GM19240 (cell line): ENCODE results near the gene UTP3.
"Not testable (repeated sequence)": the region's sequence is repeated elsewhere in the genome, so short reads cannot be mapped to it uniquely, and the experiment has no call there.

Source experiments
- DNase-seq: peaks from one replicate; pipeline ENCODE4 v3.0.0; 2011; ENCODE audit warnings: low spot score; ENCODE audit not compliant: insufficient read length

UTP3 gene

DNA sequence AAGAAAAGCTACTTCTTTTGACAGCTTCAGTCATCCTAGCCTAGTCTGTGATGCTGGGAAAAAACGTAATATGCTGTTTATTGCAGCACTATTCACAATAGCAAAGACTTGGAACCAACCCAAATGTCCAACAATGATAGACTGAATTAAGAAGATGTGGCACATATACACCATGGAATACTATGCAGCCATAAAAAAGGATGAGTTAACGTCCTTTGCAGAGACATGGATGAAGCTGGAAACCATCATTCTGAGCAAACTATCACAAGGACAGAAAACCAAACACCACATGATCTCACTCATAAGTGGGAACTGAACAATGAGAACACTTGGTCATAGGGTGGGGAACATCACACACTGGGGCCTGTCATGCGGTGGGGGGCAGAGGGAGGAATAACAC lies 6.2 kb upstream of the UTP3 start:
- DNase-seq: not testable (repeated sequence)

GRCh38 chr4:70687392-70687791 lies 940 bp upstream of the UTP3 start:
- DNase-seq: no peak

DNA sequence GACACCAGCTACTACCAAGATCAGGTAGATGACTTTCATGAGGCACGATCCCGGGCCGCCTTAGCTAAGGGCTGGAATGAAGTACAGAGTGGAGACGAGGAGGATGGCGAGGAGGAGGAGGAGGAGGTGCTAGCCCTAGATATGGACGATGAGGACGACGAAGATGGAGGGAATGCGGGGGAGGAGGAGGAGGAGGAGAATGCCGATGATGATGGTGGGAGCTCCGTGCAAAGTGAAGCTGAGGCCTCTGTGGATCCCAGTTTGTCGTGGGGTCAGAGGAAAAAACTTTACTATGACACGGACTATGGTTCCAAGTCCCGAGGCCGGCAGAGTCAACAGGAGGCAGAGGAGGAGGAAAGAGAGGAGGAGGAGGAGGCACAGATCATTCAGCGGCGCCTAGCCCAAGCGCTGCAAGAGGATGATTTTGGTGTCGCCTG lies 481 bp downstream of the UTP3 start:
- DNase-seq: no peak

DNA sequence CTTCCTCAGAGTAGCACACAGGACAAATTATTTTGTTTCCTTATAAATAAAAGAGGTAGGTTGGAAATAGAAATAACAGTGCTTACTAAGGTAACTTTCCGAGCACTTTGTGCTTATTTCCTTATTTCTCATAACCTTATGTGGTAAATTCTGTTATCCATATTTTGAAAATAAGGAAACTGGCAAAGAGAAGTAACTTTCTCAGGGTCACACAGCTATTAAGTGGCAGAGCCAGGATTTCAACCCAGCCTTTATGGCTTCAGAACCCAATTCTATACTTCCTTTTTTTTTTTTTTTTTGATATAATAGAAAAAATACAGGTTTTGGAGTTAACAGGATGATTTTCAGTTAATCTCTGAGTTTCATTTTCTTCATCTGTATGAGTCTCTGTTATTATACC lies 3.3 kb downstream of the UTP3 start:
- DNase-seq: no peak

DNA sequence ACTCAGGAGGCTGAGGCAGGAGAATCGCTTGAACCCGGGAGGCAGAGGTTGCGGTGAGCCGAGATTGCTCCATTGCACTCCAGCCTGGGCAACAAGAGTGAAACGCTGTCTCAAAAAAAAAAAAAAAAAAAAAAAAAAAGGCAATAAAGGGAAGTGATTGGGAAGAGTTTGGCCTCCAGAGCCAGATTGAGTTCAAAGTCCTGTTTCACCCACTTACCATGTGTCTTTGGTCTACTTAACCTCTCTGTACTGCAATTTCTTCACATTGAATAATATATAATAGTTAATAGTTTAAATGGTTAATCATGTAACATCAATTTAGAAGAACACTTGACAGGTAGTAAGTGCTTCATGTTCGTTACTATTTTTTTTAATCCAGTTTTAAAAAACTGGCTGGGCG lies 6.3 kb downstream of the UTP3 start:
- not testable (repeated sequence) for DNase-seq

- DNase-seq: not testable (repeated sequence)
Measured at GRCh38 chr4:70698435-70698834, 10.1 kb downstream of the UTP3 start.

GRCh38 chr4:70700712-70701111 lies 12.4 kb downstream of the UTP3 start:
- no peak for DNase-seq

DNA sequence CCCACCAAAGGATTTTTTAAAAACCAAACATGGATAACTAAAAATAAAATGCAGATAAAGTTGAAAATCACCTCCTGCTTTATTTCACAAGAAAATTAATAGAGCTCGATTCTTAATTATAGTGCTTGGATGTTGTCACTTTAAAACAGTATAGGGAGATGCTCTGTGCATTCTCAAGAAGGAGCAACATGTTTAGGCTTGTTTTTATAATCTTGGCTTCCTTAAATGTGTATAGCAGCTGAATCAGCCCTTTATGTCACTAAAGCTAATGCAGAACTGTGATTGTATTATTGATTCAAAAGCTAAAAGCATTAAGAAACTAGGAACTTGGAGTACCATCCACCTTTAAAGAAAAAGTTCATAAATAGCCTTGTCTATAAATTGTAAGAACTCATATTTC lies 12.9 kb downstream of the UTP3 start:
- DNase-seq: no peak

DNA sequence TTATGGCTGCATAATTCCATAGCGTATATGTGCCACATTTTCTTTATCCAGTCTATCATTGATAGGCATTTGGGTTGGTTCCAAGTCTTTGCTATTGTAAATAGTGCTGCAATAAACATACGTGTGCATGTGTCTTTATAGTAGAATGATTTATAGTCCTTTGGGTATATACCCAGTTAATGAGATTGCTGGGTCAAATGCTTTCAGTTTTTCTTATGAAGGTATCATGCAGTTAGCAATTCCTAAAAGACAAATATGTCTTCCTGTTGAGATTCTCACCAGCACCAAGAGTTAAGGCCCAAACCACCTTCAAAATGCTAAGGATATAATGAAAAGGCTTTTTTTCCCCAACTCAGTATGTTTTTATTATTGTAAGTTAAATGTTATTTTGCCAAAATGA lies 14.3 kb downstream of the UTP3 start:
- not testable (repeated sequence) for DNase-seq

DNA sequence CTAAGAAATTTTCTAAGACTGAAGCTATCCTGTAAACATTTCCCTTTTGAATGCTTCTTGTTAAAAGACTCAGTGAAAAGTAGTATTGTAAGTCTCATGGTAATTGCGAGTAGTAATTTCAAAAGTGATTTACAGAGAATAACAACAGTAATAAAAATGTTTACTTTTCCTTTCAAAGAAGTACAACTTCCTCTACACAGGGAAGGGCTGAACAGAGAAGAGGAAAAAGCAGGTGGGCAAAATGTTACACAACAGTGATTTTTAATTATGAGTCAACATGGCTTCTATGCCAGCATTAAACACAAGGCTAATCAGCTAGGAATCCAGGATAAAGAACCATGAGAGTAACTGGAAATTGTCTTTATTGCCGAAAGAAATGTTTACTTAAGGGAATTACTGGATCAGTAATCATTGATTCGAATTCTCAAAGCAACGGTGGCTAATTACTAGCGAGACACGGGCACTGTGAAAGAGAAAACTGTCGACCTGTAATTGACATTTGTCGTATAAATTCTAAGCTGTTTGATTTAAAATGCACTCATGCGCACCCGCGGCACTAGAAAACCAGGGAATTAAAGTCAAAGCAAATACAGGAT lies 15.4 kb downstream of the UTP3 start:
- no peak for DNase-seq

GRCh38 chr4:70704215-70704930 lies 16.0 kb downstream of the UTP3 start:
- peak; percentile 47 for DNase-seq

- DNase-seq: no peak
Measured at GRCh38 chr4:70704931-70705182, 16.5 kb downstream of the UTP3 start.

GRCh38 chr4:70705183-70706043 lies 17.1 kb downstream of the UTP3 start:
- DNase-seq: peak; percentile 41

GRCh38 chr4:70706044-70706461 lies 17.7 kb downstream of the UTP3 start:
- DNase-seq: no peak

DNA sequence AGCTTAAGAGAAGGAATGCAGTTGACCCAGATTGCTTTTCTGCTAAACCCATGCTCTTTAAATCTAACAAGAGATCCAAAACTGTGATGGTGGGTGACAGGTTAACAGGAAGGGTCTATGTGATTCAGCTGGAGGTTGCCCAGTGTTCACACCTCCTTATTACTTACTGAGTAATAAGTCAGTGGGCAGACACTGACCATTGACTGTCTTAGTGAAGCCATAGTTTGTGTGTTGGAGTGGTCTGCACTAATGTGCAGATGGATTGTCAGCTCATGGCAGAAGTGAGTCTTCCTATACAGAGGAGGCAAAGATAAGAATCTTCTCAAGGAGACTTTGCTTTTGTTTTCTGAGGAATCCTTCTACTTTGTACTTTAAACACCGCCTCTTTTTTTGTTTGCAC lies 18.2 kb downstream of the UTP3 start:
- DNase-seq: no peak

DNA sequence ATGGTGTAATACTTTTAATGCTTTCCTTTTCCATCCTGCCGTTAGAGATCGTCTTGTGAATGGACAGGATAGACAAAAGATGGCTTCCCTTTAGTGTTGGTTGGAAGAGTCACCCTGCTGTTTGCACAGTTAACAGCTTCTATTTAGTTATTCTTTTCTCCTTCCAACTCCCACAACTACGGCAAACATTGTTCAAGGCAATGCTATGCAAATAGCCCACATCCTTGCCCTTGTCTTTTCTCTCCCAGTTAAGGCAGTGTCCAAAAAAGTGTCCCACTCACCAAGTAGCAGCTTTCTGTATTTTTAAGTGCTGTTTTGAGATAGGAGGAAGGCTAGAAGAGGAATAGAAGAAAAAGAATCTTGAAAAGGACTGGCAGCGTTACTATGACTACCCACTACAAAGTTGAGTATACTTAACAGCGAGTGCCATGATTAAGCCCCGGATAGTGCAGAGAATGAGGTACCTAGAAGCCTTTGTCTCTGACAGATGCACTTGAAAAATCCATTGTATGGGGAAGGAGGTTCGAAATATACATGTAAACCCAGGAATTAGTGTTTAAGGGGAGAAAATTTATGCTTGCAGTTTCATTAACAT lies 21.4 kb downstream of the UTP3 start:
- no peak for DNase-seq

- DNase-seq: no peak
Measured at GRCh38 chr4:70711599-70711998, 23.3 kb downstream of the UTP3 start.

DNA sequence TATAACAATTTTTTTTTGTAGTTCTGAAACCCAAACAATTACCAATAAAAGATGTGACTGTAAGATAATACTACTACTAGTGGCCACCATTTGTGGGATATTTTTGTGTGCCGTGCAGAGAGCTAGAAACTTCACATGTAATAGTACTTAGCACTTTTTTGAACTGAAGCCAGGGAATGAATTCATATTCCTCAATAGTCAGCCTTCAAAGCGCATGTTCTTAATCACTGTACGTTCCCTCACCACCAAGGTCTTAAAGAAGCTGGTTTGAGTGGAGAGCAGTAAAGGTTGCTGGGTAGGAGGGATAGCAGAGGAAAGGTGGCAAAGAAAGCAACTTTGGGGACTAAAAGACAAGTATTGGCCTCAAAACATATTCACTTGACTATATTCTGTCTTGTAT lies 23.8 kb downstream of the UTP3 start:
- no peak for DNase-seq

DNA sequence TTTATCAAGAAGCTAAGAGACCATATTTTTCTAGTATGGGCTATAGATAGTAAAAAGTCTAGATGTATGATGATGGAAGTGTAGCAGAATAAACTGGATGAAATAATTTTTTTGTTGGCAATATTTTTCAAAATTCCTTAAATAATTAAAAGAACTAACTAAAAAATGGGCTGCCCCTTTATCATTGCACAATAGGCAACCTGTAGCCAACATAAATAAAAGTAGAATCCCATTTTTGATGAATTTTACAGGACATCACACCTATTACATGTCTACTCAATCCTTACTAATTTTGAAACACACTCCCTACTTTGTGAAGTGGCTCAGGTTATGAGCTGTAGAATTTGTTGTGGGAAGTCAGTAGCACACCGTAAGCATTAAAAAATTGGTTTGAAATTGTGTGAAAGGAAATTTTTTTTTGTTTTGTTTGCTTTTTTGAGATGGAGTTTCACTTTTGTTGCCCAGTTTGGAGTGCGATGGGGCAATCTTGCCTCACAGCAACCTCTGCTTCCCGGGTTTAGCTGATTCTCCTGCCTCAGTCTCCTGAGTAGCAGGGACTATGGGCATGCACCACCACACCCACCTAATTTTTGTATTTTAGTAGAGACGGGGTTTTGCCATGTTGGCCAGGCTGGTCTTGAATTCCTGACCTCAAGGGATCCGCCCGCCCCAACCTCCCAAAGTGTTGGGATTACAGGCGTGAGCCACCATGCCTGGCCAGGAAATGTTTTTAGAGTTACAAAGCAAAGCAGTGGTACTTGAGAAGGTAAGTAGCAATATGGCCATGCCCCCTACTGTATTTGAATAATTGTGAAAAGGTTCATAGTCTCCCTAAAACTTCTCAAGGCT lies 24.5 kb downstream of the UTP3 start:
- DNase-seq: no peak

DNA sequence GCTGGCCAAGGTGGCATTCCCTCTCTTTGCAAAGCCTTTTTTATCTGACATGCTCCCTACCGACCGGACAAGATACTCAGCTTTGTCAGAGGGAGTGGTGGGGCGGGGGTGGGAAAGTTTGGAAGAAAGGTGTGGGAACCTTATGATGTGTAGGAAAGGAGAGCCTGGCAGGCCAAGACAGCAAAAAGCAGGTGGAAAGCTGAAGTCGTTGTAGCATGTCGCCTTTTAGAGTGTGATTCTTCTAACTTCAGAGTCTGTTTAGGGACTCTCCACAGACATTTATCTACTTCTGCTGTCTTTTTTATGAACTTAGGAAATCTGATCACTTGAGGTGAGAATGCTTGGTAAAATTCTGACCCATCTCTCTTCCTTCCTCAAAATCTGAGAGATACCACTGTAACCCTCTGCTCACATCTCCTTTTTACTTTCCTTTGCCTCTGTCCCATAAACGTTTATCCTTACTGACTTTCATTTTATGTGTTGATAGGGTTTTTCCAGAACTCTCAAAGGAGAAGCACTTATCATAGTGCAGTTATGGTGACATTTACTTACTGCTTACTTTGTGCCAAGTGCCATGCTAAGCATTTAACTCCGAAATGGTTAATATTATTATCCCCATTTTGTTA lies 25.2 kb downstream of the UTP3 start:
- DNase-seq: no peak
